HG03280 (cell line): ENCODE measurements around the gene NPHP4.
"Not testable (repeated sequence)": the region's sequence is repeated elsewhere in the genome, so short reads cannot be mapped to it uniquely, and the experiment has no call there.

Source experiments
- ATAC-seq: cut with Tn5 transposase; IDR thresholded peaks from one replicate; pipeline ENCODE4 v1.9.1; 2021; ENCODE audit warnings: mild to moderate bottlenecking, moderate library complexity; ENCODE audit not compliant: unreplicated experiment

NPHP4 gene

DNA sequence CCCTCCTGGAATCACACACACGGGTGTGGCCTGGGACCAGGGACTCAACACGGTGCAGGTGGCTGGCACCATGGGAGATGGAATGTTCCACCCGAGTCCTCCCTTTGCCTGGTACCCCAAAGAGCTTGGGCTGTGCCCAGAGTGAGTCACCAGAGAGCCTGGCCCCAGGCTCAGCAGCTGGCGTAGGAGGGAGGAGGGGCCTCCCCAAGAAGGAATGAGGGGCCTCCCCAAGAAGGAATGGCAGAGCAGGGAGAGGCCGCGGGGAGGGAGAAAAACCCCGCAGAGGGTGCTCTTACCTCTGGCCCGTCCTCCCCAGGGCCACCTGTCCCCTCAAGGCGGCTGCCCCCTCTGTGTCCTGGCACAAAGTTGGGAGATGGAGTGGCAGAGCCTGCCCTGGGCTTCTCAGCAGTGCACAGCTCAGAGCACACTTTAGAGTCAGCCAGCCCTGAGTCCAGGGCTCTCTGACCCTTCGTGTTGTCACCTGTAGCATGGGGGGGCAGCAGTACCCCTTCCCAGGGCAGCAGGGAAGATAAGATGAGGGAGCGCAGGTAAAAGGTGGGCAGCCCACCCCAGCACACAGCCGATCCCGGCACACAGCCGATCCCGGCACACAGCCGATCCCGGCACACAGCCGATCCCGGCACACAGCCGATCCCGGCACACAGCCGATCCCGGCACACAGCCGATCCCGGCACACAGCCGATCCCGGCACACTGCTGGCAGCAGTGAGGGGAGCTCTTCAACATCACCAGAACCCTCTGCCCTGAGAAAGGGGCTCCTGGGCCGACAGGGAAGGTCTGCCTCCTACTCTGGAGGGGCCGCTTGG lies 33.3 kb upstream of the NPHP4 start:
- no peak for ATAC-seq

DNA sequence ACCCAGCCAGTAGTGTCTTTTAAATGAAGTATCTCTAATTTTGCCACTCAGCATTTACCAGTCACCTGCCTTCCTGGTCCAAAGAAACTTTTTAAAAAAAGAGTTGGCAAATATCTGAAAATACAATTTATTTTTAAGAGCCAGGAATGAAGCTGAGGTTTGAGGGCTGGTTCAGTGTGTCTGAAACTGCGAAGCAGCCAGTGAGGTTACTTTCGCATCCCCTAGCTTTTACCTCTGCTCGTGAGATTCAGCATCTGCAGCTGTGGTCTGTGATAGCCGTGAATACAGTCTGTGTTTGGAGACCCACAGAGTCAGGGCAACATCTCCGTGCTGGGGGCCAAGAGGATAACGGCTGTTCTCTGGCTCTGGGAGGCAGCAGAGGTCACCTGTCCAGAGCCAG lies 32.2 kb upstream of the NPHP4 start:
- ATAC-seq = no peak

DNA sequence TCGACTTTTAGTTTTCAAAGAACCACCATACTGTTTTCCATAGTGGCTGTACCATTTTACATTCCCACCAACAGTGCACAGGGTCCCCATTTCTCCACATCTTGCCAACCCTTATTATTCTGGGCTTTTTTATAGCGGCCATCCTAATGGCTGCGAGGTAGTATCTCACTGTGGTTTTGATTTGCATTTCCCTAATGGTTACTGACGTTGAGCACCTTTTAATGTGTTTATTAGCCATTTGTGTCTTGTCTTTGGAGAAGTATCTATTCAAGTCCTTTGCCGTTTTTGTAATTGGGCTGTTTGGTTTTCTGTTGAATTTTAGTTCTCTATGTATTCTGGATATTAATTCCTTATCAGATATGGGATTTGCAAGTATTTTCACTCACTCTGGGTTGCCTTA lies 31.1 kb upstream of the NPHP4 start:
- ATAC-seq = no peak

DNA sequence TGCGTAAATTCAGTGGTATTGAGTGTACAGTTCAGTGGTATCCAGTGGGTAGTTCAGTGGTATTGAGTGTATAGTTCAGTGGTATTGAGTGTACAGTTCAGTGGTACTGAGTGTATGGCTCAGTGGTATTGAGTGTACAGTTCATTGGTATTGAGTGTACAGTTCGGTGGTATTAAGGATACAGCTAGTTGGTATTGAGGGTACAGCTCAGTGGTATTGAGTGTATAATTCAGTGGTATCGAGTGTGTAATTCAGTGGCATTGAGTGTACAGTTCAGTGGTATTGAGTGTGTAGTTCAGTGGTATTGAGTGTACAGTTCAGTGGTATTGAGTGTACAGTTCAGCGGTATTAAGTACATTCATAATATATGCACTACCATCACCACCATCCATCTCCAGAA lies 30.0 kb upstream of the NPHP4 start:
- no peak for ATAC-seq

DNA sequence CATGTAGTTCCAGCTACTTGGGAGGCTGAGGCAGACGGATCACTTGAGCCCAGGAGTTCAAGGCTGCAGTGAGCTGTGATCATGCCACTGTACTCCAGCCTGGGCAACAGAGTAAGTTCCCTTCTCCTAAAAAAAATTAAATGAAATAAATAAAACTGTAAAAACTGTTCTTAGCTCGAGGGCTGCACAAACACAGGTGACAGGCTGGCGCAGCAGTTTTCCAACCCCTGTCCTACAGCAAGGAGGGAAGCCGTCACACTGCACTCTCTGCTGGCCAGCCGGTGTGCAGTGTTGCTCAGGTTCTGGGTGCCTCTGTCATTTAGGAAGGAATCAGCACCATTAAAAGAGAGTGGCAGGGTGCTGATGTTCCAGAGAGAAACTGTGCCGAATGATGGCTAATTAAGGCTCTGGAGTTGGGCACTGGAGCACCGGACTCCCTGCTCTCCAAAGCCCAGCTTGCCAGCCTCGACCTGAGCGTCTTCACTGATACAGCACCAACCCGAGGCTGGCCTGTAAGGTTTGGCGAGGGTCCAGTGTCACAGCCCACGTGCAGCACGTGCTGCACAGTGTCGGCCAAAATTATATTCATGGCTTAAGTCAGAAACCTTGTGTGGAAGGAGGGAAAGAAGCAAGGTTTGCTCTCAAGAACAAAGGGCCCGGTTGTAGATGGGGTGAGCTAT lies 27.1 kb upstream of the NPHP4 start:
- no peak for ATAC-seq

DNA sequence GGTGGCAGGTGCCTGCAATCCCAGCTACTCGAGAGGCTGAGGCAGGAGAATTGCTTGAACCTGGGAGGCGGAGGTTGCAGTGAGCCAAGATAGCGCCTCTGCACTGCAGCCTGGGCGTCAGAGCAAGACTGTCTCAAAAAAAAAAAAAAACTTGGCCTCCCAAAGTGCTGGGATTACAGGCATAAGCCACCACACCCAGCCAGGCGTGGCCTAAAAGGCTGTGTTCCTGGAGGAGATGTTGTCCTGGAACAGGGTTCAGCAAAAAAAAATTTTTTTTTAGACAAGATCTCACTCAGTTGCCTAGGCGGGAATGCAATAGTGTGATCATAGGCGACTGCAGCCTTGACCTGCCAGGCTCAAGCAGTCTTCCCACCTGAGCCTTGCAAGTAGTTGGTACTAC lies 25.4 kb upstream of the NPHP4 start:
- ATAC-seq = not testable (repeated sequence)

DNA sequence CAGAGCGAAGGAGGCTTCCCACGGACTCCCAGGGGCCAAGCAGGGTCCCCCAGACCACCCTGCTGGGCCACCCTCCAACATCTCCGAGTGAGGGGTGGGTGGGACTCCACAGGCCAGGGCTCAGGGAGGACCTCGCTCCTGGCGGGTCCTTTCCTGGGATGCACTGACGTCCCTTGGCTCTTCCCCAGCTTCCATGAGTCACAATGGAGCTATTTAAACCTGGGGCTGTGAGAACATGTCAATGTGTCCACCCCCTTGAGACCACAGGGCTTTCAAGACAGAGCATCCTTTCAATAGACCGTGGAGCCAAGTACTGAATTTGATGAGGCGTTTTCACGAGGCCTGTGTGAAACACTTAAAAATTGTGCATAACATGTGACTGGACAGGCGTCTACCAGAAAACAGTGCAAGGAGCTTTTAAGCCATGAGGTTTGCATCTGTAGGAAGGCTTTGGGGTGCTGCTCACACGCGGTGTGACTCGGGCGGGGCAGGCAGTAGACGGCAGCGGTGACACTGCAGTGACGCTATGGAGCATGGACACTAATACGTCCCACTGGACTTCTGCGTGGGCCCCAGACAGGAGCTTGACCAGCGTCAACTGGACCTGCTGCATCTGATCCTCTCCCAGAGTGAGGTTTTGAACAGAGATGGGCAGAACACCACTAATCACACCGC lies 24.1 kb upstream of the NPHP4 start:
- no peak for ATAC-seq

DNA sequence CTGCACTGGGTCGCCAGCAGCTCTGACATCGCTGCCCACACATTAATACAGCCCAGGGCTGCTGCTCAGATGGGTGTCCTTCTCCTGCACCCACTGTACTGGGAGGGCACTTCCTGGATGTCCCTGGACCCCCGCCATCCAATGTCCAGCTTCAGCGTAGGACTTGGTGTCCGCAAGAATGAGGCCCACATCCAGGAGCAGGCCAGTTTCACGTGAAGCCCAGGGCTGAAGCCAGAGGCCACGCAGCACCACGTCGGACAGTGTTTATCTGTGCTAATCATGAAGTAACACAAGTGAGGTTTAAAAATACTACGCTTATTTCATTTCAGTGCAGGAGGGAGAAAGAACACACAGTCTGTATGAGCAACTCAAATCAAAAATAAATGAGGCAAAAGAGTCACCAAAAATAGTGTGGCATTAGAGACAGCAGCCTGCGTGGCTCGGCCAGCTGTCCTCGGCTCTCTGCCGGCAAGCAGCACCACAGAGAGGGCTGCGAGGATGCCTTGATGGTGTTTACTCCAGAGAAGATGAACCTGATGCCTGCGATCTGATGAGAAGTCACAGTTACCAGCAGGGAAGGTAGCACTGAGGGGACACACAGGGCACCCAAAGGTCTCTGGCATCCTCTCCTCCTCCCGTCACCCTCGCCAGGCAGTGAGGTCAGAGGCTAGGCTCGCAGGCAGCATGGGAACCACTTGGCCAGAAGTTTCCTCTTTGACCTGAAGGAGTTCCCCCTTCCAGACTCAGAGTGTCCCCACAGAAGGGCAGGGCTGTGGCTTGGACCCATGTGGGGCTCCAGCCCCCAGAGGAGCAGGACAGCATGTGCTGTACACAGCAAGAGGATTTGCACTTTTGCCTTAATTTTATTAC lies 22.1 kb upstream of the NPHP4 start:
- ATAC-seq = no peak

DNA sequence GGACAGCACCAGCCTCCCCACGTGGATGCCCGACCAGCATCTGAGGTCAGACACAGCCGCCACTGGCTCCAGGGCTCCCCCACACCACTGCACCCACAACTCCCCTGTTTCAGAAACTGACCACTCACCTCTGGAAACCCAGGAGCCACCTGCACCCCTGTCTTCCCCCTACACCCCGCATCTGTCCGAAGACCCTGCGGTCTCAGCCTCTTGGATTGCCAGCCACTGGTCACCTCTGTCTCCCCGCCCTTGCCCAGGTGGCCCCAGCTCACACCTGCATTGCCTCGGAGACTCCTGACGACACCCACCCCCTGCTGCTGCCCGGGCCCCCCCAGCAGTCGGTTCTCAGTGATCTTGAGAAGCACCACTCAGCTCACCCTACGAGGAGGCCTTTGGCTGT lies 21.3 kb upstream of the NPHP4 start:
- no peak for ATAC-seq

DNA sequence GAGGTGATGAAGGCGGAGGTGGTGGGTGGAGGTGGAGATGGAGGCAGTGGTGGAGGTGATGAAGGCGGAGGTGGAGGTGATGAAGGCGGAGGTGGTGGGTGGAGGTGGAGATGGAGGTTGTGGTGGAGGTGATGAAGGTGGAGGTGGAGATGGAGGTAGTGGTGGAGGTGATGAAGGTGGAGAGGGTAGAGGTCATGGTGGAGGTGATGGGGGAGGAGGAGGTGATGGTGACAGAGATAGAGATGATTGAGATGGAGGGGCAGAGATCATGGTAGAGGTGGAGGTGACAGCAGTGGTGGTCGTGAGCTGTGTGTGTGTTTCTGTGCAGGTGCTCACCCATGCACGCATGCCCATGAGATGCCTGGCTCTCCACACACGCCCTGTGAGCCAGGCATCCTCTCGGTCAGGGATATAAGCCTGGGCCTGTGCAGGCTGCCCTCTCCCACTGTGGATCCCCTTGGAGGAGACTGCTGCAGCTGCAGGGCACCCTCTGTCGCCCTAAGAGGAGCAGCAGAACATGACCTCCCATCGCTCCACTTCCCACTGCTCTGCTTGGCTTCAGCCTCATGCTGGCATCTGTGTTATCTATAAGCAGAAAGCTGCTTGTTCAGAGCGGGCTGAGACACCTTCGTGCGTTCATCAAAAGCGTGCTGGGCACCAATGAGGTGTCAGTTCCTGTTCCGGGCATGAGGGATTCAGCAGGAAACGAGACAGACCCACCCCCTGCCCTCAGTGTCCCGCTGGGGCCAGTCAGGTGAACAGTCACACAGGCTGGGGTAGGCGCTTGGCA lies 20.5 kb upstream of the NPHP4 start:
- ATAC-seq = no peak

DNA sequence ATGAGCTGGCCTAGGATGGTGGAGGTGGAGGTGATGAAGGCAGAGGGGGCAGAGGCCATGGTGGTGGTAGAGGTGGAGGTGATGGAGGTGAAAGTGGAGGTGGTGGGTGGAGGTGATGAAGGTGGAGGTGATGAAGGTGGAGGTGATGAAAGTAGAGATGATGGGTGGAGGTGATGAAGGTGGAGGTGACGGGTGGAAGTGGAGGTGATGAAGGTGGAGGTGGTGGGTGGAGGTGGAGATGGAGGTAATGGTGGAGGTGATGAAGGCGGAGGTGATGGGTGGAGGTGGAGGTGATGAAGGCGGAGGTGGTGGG lies 19.7 kb upstream of the NPHP4 start:
- ATAC-seq = no peak

DNA sequence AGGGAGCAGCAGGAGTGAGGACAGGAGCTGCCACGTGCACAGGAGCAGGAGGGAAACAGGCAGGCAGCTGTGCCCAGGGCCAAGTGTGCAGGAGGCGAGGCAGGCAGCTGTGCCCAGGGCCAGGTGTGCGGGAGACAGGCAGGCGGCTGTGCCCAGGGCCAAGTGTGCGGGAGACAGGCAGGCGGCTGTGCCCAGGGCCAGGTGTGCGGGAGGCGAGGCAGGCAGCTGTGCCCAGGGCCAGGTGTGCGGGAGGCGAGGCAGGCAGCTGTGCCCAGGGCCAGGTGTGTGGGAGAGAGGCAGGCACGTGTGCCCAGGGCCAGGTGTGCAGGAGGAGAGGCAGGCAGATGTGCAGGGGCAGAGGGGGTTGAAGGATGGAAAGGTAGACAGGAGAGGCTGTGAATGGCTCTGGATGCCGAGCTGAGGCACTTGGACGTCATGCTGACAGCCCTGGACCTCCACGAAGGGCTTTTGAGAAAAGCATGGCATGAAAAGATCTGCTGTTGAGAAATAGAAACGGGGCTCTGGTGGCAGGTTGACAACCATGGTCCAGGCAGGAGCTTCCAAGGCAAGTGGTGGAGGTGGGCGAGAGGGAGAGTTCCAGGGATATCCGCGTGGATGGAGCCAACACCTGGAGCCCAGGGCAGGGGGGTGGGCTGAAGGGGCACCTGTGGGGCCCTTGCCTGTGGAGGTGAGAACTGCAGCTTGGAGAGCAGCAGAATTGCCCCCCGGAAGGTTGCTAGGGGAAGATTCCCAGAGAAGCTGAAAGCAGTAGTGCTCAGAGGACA lies 19.1 kb upstream of the NPHP4 start:
- ATAC-seq = no peak

DNA sequence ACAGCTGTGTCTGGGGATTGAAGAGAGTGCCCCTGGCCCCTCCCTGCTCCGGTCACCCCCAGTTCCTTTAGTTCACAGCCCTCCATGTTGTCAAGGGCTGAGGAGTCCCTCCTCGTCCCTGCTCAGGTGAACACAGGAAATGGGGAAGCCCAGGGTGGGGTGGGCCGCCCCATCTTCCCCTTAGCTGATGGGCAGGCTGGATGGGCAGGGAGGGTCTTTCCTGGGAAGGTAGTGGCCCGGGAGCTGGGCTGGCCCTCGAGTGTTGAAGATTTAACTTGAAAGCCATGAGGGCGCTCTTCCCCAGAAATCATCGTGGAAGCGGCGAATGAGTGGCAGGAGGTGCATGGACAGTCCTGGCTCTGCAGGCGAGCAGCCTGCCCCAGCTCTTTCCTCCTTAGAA lies 18.3 kb upstream of the NPHP4 start:
- no peak for ATAC-seq

DNA sequence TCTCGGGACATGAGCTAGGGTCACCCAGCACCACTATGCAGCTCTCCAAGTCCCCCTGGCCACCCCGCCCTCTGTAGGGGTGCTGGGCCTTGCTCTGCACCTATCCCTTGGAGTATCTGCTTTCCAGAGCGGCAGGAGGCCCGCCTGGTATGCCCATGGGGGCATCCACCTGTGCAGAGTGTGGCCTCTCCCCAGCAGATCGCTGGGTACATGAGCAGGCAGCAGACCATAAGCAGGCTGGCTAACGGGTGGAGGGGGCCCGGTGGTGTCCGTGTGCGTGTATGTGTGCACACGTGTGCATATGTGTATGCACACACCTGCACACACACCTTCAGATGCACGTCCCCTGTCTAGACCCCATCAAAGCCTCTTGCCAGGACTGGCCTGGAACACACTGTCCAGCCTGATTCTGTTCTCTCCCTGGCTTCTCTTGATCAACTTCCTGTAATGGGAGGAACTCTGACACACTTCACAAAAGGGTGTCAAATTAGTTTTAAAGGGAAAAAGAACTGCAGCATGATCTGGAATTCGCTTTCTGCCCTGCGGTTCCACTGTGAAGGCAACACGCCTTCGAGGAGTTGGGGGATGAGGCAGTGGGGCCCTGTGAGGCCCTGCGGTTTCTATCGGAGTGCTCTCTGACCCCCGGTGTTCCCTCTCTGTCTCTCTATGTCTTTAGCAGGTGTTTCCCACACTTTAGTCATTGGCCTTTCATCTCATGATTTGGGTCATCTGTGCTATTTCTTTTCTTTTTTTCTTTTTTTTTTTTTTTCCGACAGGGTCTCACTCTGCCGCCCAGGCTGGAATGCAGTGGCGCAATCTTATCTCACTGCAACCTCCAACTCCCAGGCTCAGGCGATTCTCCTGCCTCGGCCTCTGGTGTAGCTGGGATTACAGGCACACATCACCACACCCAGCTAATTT lies 17.2 kb upstream of the NPHP4 start:
- no peak for ATAC-seq

DNA sequence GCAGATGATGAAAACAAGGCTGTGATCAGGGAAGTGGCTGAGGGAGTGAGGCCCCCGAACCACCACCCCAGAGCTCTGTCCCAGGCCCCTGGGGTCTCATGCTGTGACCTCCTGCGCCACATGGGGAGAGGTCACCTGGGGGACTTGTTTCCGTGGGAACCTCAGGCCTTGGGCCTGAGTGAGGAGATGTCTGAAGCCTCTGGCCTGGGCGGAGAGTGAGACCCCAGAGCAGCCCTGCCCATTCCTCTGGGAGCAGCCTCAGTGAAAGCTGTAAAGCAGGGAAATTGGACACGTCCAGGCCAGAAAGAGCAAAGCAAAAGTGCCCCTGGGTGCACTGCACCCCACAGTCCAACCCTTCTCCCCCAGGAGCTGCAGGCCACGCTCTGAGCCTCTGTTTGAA lies 16.5 kb upstream of the NPHP4 start:
- no peak for ATAC-seq

DNA sequence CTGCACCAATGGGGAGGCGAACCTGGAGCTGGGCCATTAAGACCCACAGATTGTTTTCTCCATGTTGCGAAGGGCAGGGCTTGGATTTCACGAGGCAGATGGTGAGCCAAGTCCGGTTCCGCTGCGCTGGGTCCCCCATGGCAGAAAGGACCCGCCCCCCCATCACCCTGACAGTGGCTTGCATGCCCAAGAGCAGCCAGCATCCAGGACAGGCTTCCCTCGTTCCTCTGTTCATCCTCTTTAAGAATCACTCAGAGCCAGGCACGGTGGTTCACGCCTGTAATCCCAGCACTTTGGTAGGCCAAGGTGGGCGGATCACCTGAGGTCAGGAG lies 15.8 kb upstream of the NPHP4 start:
- no peak for ATAC-seq

DNA sequence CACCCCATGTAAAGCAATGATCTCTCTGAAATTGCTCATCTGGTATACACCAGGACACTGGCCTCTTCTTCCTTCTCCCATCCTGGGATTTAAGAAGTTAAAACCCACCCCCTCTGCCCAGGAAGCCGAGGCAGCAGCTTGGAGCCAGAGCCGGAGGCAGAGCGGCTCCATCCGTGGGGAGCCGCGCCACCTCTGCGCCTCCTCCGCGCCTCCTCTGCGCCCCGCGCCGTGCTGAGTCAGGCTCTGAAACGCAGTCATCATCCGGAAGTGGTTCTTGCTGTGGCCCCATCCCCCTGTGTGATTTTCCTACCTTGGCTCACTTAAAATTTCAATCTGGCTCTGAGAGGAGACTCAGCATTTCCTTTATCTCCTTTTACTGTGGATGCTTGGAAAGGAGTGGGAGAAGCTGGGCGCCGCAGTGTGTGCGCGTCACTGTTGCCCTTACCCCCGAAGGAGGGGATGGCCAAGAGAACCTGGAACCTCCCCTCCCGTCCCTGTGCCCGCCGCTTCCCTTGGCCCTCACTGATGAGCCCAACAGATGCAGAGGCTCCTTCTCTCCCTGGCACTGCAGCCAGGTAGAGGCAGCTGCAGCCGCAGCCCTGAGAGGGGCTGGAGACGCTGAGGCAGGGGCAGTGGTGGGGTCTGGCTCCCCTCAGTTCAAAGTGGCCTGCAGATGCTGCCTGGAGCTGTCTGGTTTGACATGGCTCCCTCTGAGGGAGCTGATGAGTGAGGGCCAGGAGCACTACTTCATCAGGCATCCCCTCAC lies 15.3 kb upstream of the NPHP4 start:
- ATAC-seq = no peak

DNA sequence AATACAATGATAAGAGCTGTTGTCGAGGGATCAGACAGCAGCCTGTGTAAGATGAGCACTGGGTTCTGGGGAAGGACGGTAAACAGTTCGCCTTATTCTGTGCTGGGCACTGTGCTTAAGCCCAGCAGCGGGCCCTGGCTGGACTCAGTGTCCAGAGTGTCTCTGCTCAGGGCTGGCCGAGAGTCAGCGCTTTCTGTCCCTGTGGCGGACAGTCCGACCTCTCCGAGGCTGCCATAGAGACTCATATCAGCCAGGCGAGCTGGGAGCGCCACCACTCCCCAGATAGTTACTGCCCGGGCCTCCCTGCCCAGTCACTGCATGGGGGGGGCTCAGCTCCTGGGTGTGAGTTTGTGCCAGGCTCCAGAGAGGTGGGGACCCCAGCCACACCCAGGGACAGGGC lies 14.7 kb upstream of the NPHP4 start:
- no peak for ATAC-seq
